ENCODE results near the gene EVA1C.

EVA1C gene

GRCh38 chr21:32391755-32392154, 20.8 kb upstream of the EVA1C start:
- DNase-seq: no peak

- DNase-seq: no peak
Observed at GRCh38 chr21:32392299-32392879, 20.1 kb upstream of the EVA1C start.

- DNase-seq: peak; percentile 77
Observed at GRCh38 chr21:32392880-32393676, 19.4 kb upstream of the EVA1C start, which contains the start of gene URB1. Gene URB1, minus strand, starts transcription at chr21:32393012. Its CDS starts 102 bp downstream, at chr21:32392910.

DNA sequence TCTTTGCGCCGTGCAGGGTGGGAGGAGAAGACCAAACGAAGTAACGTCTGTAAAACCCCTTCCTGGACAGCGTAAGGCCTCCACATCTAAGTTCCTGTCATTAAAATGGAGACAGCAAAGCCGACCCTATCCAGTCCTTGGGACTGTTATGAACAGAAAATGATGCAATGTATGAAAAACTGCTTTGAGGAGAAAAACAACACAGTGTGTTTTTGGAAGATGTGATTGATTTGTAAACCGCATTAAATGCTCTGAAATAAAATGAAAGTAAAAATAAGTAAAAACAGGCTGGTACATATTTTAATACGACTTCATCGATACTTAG, 18.9 kb upstream of the EVA1C start:
- DNase-seq: peak; percentile 86

GRCh38 chr21:32403201-32403777, 9.2 kb upstream of the EVA1C start:
- no peak for DNase-seq

GRCh38 chr21:32406405-32406804, 6.1 kb upstream of the EVA1C start:
- no peak for DNase-seq

DNA sequence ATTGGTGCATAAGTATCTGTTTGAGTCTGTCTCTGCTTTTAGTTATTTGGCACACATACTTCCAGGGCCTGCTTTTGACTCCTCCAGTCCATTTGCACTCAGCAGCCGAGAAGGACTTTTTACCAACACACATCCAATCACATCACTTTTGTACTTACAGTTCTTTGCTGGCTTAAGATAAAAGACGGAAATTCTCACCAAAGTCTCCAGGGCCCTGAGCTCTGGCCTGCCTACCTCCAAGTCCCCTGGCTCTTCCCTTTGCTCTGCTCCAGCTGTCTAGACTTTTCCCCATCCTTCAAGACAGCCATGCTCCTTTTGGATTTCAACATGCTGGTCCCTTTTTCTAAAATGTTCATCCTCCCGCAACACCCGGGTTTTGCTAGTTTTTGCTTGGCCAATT, 2.2 kb upstream of the EVA1C start:
- DNase-seq: no peak

DNA sequence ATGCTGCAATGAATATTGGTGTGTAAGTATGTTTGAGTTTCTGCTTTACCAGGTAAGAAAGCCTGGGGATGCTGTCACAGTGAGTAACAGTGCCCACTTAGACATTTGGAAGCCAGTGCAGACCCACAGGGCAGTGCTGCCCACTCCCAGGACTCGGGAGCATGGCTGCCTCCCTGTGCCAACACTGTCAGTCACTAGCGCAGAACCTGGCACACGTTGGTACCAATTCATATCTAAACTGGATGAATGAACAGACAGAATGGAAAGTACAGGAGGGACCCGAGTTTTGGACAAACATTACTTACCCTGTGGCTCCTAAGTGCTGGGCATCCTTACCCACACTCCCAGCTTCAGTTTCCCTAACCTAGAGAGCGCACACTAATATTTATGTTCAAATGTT, 1.6 kb upstream of the EVA1C start:
- DNase-seq: no peak

- no peak for DNase-seq
Observed at GRCh38 chr21:32411350-32412161, 950 bp upstream of the EVA1C start.

GRCh38 chr21:32413015-32413504, 554 bp downstream of the EVA1C start:
- DNase-seq: no peak

- no peak for DNase-seq
Observed at GRCh38 chr21:32413697-32414578, 1.4 kb downstream of the EVA1C start.

GRCh38 chr21:32414579-32415358, 2.3 kb downstream of the EVA1C start:
- DNase-seq: no peak

DNA sequence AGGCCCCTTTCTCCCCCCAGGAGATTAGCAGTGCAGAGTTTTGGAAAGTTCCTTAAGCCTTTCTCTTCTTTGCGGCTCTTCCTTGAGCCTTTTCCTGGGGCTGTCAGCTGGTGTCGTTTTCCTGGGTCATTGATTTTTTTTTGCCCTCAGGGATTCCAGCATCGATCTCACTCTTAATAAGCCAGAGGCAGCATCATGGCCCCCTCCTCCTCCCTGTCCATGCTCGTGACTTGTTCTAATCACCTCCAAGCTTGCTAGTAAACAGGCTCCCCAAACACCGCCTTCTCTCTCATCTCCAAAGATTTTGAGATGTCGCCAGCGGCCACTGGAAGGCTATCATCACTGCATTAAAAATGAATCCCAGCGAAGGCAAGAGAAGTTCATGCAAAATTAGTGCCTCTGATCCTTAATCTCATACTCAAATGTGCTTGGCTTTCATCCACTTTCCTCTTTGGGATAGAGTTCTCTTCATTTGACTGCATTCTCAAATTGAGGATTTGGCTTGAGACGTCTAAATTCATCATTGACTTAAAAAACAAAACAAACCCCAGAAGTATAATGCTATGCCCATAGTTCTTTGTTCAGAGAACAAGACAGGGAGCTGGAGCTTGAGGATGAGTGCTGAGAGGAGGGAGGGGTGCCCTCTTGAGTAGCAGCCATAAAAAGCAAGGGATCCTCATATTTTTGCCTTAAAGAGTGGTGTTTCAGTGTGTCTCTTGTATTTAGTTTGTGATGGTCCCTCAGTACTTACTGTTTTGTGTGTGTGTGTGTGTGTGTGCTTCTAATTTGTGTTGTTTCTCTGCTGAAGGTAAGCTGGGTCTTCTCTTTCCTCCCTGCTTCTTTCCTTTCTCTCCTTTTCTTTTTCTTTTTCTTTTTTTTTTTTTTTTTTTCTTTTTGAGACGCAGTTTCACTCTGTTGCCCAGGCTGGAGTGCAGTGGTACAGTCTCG, 3.2 kb downstream of the EVA1C start:
- DNase-seq: no peak

- no peak for DNase-seq
Observed at GRCh38 chr21:32418146-32418545, 5.6 kb downstream of the EVA1C start.

DNA sequence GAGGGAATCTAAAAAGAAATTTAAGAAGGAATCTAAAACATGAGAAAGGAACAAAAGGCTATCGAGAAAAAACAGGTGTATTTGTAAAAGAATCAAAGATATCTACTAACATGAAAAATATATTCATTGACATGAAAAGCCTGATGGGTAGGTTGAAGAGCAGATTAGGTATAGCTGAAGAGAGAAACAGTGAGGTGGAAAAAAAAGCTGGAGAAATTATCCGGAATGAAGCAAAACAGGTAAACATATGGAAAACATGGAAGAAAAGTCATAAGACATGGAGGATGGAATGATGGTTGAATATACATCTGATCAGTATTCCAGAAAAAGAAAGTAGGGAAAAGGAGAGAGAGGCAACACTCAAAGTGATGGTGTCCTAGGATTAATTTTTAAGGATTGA, 9.6 kb downstream of the EVA1C start:
- no peak for DNase-seq

DNA sequence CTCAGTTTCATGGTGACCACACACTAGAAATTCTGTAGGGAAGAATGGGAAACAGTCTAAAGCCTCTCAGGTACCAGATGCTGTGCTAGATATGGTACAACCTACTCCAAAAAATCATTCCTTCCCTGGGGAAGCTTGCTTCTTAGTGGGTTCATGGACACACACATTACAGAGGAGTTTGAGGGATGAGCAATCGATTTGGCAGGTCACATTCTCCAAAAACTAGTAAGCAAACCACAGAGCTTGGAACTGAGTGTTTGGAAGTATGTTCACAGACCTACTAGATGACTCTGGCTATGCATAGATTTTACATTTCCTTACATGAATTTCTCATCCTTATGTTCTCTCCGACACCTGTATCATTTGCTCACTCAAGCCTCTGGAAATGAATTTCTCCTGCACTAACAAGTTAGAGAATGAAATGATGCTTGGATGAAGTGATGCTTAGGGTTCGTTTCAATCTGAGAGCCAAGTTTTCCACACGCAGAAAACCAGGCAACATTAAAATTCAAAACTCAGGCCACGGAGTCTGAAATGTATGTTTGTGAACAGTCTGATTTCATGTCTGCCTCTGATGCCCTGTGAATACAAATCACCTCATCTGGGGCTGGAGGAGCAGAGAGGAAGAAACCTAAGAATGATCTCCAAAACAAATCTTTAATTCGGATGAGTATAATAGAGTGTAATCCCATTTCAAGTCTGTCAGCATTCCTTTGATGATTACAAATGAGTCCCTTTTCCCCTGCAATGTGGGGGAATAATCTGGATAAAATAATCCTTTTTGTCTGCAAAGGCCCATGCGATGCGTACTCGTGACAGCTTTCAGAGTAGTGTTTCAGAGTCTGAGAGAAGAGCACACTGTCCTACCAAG, 11.0 kb downstream of the EVA1C start:
- DNase-seq: no peak

DNA sequence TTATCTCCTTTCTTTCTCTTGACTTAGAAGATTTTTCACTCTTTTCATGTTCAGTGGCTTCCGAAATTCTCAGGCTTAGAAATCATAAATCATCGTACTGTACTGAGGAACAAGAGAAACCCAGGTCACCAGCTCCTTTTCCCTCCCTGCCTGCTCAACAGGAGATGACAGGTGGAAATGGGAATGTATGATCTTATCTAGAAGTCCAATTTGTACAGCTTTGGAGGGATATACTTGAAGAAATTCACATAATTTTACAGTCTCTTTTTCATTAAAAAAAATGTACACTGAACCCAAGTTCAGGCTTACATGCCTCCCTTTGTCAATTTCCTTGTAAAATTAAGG, 11.7 kb downstream of the EVA1C start:
- DNase-seq: no peak

- DNase-seq: no peak
Observed at GRCh38 chr21:32424674-32425073, 12.2 kb downstream of the EVA1C start.

DNA sequence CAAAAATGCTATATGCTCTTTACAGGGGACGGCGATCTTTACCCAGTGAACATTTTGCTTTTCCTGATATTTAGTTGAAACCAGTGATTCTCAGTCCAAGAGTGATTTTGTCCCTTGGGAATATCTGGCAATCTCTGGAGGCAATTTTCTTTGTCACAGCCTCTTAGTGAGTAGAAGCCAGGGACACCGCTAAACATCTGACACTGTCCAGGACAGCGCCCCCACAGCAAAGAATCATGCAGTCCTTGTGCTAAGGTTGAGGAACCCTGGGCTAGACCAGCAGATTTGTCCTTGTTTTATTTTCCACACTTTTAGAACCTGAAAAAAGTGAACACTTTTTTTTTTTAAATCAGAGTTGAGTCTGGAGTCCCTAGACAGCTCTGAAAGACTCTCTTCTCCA, 13.1 kb downstream of the EVA1C start:
- DNase-seq: no peak
